Endothelial cell of umbilical vein (primary cell): ENCODE results near the gene CD200R1. TPM values are rescaled to one million over a fixed set of nuclear protein-coding genes. Genes with fewer than 3 reads are reported as not detected.
"Not testable (repeated sequence)": the region's sequence is repeated elsewhere in the genome, so short reads cannot be mapped to it uniquely, and the experiment has no call there.

Experiments used
- BruUV-seq: library from RNA; stranded (reverse); fragments of 400-500 nt; replicated peaks from 2 replicates; lab custom pipeline; 2021; lab: Mats Ljungman, UMichigan
- CTCF ChIA-PET: fragments of 300-600, 350-600 bp; sonication (Branson Sonifier 250); formaldehyde crosslinking; loops from one replicate; lab custom pipeline; 2021; ENCODE audit warnings: antibody characterized with exemption, inconsistent platforms; lab: Charles Lee
- POLR2A ChIA-PET: fragments of 300-600, 350-600 bp; sonication (Branson Sonifier 250); formaldehyde crosslinking; loops from one replicate; lab custom pipeline; 2021; ENCODE audit warnings: antibody characterized with exemption, inconsistent platforms; lab: Charles Lee
- DNase-seq: peaks from one replicate; pipeline ENCODE4 v3.0.0-alpha.2; 2011; ENCODE audit warnings: low read depth, low spot score
- FAIRE-seq: peaks from 2 replicates; lab custom pipeline; 2011; peaks lifted over from hg19 to GRCh38; lab: Jason Lieb, UNC
- H2AFZ ChIP-seq: 2 replicates; pipeline ENCODE4 v1.6.0; 2012; ENCODE audit warnings: low read depth, low read length, control low read depth, inconsistent platforms
- H3K27ac ChIP-seq: 2 replicates; pipeline ENCODE4 v1.5.1; 2011; ENCODE audit warnings: low read depth, mild to moderate bottlenecking, control low read depth, low read length, moderate library complexity; ENCODE audit not compliant: insufficient read depth
- H3K27me3 ChIP-seq, 2 experiments: 2 replicates each; pipeline versions ENCODE4 v1.6.0 to v1.6.1; 2011; ENCODE audit warnings: low read length in 2 of 2, mixed read lengths in 1 of 2; ENCODE audit not compliant: control insufficient read depth in 2 of 2, insufficient read depth in 2 of 2
- H3K36me3 ChIP-seq, 2 experiments: 2 replicates in 1 of 2; 3 replicates in 1 of 2; pipeline ENCODE4 v1.5.1; 2011; ENCODE audit warnings: low read length in 2 of 2, mild to moderate bottlenecking in 1 of 2, moderate library complexity in 1 of 2; ENCODE audit not compliant: control insufficient read depth in 2 of 2, insufficient read depth in 2 of 2; ENCODE audit errors: extremely low read depth in 1 of 2
- H3K4me1 ChIP-seq: 3 replicates; pipeline ENCODE4 v1.5.1; 2011; ENCODE audit warnings: mild to moderate bottlenecking, low read length; ENCODE audit not compliant: control insufficient read depth, insufficient read depth; ENCODE audit errors: extremely low read depth
- H3K4me2 ChIP-seq: 2 replicates; pipeline ENCODE4 v1.6.1; 2011; ENCODE audit warnings: low read length, control low read depth, mixed read lengths; ENCODE audit not compliant: insufficient read depth
- H3K4me3 ChIP-seq, 3 experiments: fragments of 200-600 bp in 1 of 3; sonication (generic), shearing (Covaris generic) in 1 of 3; replicated peaks in 1 of 3; 2 replicates each; pipeline ENCODE4 v1.5.1; 2011 to 2016; ENCODE audit warnings: control low read depth in 3 of 3, low read length in 3 of 3, mild to moderate bottlenecking in 2 of 3, inconsistent platforms in 1 of 3, low read depth in 1 of 3, moderate library complexity in 1 of 3; ENCODE audit not compliant: insufficient read depth in 1 of 3
- H3K79me2 ChIP-seq: 2 replicates; pipeline ENCODE4 v1.6.0; 2012; ENCODE audit warnings: low read length, inconsistent platforms; ENCODE audit not compliant: control insufficient read depth, insufficient read depth
- H3K9ac ChIP-seq: replicated peaks from 2 replicates; pipeline ENCODE3; 2011; ENCODE audit warnings: low read length, control low read depth; ENCODE audit not compliant: insufficient read depth; ENCODE audit errors: extremely low read depth
- H3K9me1 ChIP-seq: replicated peaks from 3 replicates; pipeline ENCODE4 v1.6.0; 2011; ENCODE audit warnings: mild to moderate bottlenecking, low read length; ENCODE audit not compliant: control insufficient read depth, insufficient read depth; ENCODE audit errors: extremely low read depth
- H3K9me3 ChIP-seq: replicated peaks from 2 replicates; pipeline ENCODE4 v1.5.1; 2012; ENCODE audit warnings: low read length, inconsistent platforms; ENCODE audit not compliant: control insufficient read depth, insufficient read depth
- H4K20me1 ChIP-seq: replicated peaks from 2 replicates; pipeline ENCODE3; 2011; ENCODE audit warnings: mild to moderate bottlenecking, low read length; ENCODE audit not compliant: control insufficient read depth, insufficient read depth; ENCODE audit errors: extremely low read depth
- CTCF ChIP-seq, 2 donors: IDR thresholded peaks; 1 replicate in 1 of 2; 2 replicates in 1 of 2; pipeline ENCODE4 v1.5.1; 2011; ENCODE audit warnings: low read length in 2 of 2, mild to moderate bottlenecking in 2 of 2, moderate library complexity in 2 of 2, control low read depth in 1 of 2, inconsistent platforms in 1 of 2, low read depth in 1 of 2; ENCODE audit not compliant: insufficient read depth in 1 of 2; ENCODE audit errors: extremely low read depth in 1 of 2
- EZH2 ChIP-seq: IDR thresholded peaks from 2 replicates; pipeline ENCODE4 v1.6.1; 2012; ENCODE audit warnings: borderline replicate concordance, low read depth, mild to moderate bottlenecking, moderate library complexity, low read length, inconsistent platforms; ENCODE audit not compliant: severe bottlenecking
- FOS ChIP-seq: IDR thresholded peaks from 2 replicates; pipeline ENCODE4 v1.6.1; 2011; ENCODE audit warnings: mild to moderate bottlenecking, low read length, moderate library complexity, borderline replicate concordance; ENCODE audit not compliant: insufficient read depth
- GATA2 ChIP-seq: IDR thresholded peaks from 2 replicates; pipeline ENCODE4 v1.7.0; 2011; ENCODE audit warnings: low read depth, mild to moderate bottlenecking, moderate library complexity, mixed read lengths, low read length; ENCODE audit not compliant: insufficient read length, insufficient read depth
- MAX ChIP-seq: IDR thresholded peaks from 2 replicates; pipeline ENCODE4 v1.6.1; 2011; ENCODE audit not compliant: insufficient read depth, insufficient read length
- POLR2A ChIP-seq: IDR thresholded peaks from 2 replicates; pipeline ENCODE4 v1.6.1; 2012; ENCODE audit warnings: low read depth, mild to moderate bottlenecking, control low read depth, low read length
- POLR2AphosphoS5 ChIP-seq: IDR thresholded peaks from 2 replicates; pipeline ENCODE4 v1.6.1; 2012; ENCODE audit warnings: low read depth, mild to moderate bottlenecking, control low read depth, low read length, moderate library complexity; ENCODE audit not compliant: insufficient read depth
- dilution Hi-C: fragments of 300-500 bp; cut with MboI; formaldehyde crosslinking; loops from one replicate; pipeline ENCODE4 v1.15.0; 2019; ENCODE audit warnings: low sequenced_read_pairs; ENCODE audit not compliant: extremely low pct_ligation_motif_present
- intact Hi-C: fragments of 100-400 bp; cut with micrococcal nuclease; formaldehyde crosslinking; loops from one replicate; pipeline ENCODE4 v1.10.0; 2022
- polyA plus RNA-seq, 4 experiments: library from polyadenylated mRNA; depleted of rRNA in 3 of 4; stranded (reverse) in 3 of 4; unstranded in 1 of 4; fragments of >200 nt; gene quantifications; 2 replicates each; pipeline versions ENCODE4 v1.2.1 to v1.2.3, GENCODE V29; 2011 to 2012; ENCODE audit warnings: missing spikeins in 1 of 4
- total RNA-seq: library from RNA; stranded (reverse); gene quantifications from 2 replicates; pipeline ENCODE4 v1.2.3, GENCODE V29; 2021

CD200R1 gene
- total and polyA plus RNA-seq, 2 donors (not counting 3 experiments of a cell fraction or from before 2014, with no cell fraction given): not detected

GRCh38 chr3:112925560-112925959 is 49.3 kb downstream of the CD200R1 start:
- H3K9me3 ChIP-seq: no peaks in the 10 kb centered on the region
- no peak for DNase-seq
- no peak for FAIRE-seq
- H3K9ac ChIP-seq: no peak overlapping the region
- no peaks in the 10 kb centered on the region for H3K4me1 ChIP-seq
- dilution Hi-C loops (no loop called here), intact Hi-C loops (no loop called here)
- H3K27me3 ChIP-seq: peaks cover 0 to 2% of the 10 kb centered on the region in 2 experiments
- H3K79me2 ChIP-seq: no peaks in the 10 kb centered on the region
- no peaks in the 10 kb centered on the region for H3K9me1 ChIP-seq
- POLR2A ChIA-PET: no interaction called here
- CTCF ChIA-PET: no interaction called here
- no peaks in the 10 kb centered on the region for H3K36me3 ChIP-seq
- TF ChIP-seq MAX (no peak), POLR2A (no peak), FOS (no peak), CTCF (IDR thresholded peaks at IDR 0.05; ENCODE audit: extremely low read depth in 1 of 2, insufficient read depth in 1 of 2, low read depth in 1 of 2, low read length in 2 of 2) (no peak), GATA2 (no peak), POLR2AphosphoS5 (no peak), EZH2 (no peak)
- BruUV-seq: no TSS peak
- no peak overlapping the region for H3K27ac ChIP-seq
- no peak overlapping the region for H3K4me2 ChIP-seq
- no peak overlapping the region for H2AFZ ChIP-seq
- H3K4me3 ChIP-seq: no peak overlapping the region
- H4K20me1 ChIP-seq: no peaks in the 10 kb centered on the region

- intact Hi-C loops, H2AFZ ChIP-seq, BruUV-seq, H3K79me2 ChIP-seq, CTCF ChIA-PET, H3K9me1 ChIP-seq, H3K27ac ChIP-seq, FAIRE-seq, dilution Hi-C loops, H3K4me1 ChIP-seq, H4K20me1 ChIP-seq, POLR2A ChIA-PET, H3K9ac ChIP-seq, H3K27me3 ChIP-seq, H3K4me2 ChIP-seq, H3K36me3 ChIP-seq, DNase-seq, H3K9me3 ChIP-seq, H3K4me3 ChIP-seq: not testable (repeated sequence)
Measured at GRCh38 chr3:112919541-112919940, 55.4 kb downstream of the CD200R1 start.
